Measurements from ENCODE around the gene NHERF1. TPM values are rescaled to one million over a fixed set of nuclear protein-coding genes. Genes with fewer than 3 reads are reported as not detected.

Gene NHERF1
- total and polyA plus RNA-seq, 2 of the 13 experiments (the other 11 are each of a cell fraction or from before 2014, with no cell fraction given) = 169 to 269 TPM

DNA sequence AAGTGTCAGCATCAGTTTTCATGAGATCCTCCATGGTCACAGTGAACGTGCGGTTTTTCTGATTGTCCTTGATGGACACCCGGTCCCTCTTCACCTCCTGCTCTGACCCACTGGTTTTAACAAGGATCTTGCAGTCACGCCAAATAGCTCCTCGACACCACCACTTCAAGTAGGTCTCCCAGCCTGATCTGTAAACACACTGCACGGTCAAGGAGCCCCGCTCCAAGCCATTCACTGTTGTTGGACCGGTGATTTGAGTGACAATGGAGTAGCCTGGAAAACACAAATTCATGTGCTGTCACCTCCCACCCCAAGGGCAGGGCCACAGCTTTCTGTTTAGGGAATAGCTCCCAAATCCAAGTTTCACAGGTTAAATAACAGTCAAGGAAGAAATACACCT is 43.9 kb upstream of the NHERF1 start (continued):
- TF ChIP-seq ZNF646 (CRISPR knock-in tag; IDR thresholded peaks at IDR 0.05) (no peak), RELA (CRISPR knock-in tag; IDR thresholded peaks at IDR 0.05) (no peak), HMGXB4 (CRISPR knock-in tag; IDR thresholded peaks at IDR 0.05; ENCODE audit: borderline replicate concordance in 1 of 2, low read depth in 1 of 2) (no peak), PAF1 (CRISPR knock-in tag; IDR thresholded peaks at IDR 0.05) (no peak), LRRFIP1 (CRISPR knock-in tag; conservative IDR thresholded peaks at IDR 0.05) (no peak), ZSCAN21 (CRISPR knock-in tag; IDR thresholded peaks at IDR 0.05; ENCODE audit: borderline replicate concordance) (no peak), GTF2F1 (IDR thresholded peaks at IDR 0.05; ENCODE audit: low read length) (no peak)
- TF ChIP-seq, protein P1, sequence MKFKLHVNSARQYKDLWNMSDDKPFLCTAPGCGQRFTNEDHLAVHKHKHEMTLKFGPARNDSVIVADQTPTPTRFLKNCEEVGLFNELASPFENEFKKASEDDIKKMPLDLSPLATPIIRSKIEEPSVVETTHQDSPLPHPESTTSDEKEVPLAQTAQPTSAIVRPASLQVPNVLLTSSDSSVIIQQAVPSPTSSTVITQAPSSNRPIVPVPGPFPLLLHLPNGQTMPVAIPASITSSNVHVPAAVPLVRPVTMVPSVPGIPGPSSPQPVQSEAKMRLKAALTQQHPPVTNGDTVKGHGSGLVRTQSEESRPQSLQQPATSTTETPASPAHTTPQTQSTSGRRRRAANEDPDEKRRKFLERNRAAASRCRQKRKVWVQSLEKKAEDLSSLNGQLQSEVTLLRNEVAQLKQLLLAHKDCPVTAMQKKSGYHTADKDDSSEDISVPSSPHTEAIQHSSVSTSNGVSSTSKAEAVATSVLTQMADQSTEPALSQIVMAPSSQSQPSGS (CRISPR knock-in tag; IDR thresholded peaks at IDR 0.05) = no peak
